HK-2 (cell line): ENCODE data around the gene CSNK1G3.

ENCODE experiments used
- DNase-seq: peaks from one replicate; pipeline ENCODE4 v3.0.0-alpha.2; 2018; ENCODE audit not compliant: unreplicated experiment

The CSNK1G3 gene

GRCh38 chr5:123645024-123645603 lies 133.1 kb downstream of the CSNK1G3 start:
- no peak for DNase-seq

GRCh38 chr5:123647066-123647465 lies 135.1 kb downstream of the CSNK1G3 start:
- no peak for DNase-seq

GRCh38 chr5:123651234-123651633 lies 139.3 kb downstream of the CSNK1G3 start:
- DNase-seq = no peak

DNA sequence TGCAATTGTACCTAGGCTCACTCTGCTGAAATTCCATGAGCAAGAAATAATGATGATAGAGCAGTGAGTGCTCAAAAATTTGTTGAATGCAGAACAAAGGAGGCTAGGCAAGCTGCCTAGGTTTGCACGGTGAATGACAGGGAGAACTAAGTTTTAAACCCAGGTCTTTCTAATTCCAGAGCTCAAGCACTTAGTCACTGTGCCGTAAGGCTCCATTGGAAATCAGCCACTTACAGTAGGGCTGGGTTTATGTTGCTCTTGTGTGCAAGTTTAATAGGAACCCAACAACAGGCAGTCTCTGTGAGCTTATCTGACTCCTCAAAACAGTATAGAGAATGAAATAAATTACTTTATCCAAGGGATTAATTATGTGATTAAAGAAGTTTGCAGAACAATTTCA lies 147.0 kb downstream of the CSNK1G3 start:
- DNase-seq = no peak

DNA sequence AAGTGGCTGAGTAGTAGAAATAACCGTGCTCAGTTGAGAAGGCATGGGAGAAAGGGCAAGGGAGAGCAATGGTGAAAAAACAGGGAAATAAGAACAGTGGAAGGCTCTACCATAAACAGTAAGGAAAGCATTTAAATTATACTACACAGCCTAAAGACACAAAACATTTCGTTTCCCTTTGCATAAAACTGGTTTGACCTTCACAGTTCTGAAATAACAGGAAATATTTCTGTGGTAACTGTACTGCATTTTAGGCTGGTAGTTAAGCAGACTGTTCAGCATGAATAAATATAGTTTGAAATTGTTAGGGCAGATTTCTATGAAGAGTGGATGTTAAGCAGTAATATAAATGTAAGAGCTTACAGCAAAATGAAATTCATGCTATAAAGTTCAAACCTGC lies 147.5 kb downstream of the CSNK1G3 start:
- DNase-seq = no peak

DNA sequence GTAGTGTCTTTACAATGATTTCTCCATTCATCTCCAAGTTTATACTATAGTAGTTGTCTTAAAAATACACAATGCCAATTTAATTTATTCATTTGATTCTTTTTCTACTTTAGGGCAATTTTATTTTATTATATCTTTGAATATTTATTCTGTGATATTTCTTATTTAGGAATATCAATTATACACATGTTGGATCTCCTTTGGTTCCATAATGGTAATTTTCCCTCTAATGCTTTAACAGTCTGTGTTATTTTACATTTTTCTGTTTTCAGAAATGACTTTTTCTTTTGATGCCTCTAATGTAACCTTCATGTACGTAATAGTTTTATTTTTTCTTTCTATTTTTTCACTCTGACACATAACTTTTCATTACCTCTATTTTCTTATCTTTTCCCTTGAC lies 153.0 kb downstream of the CSNK1G3 start:
- DNase-seq = no peak

DNA sequence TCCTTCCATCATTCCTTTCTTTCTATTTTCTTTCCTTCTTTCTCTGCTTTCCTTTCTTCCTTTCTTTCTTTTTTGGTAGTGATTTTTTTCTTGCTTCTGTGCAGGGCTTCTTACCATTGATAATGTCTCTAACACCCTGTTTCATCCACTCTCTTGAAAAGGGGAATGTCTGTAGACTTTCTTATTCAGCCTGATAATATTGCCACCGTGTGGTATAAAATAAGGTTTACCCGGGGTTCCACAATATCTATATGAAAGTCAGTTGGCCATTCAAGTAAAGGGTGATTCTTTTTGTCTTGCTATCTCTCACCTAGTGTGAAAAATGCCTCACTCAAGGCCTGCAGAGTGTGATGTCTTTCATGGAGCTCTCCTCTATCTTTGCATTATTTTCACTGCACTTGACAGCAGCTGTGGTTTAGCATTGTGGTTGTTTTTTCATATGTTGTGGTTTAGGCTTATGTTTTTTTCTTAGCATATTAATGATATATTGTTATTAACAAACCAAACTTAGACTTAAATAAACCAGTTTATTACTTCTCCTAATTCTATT lies 153.9 kb downstream of the CSNK1G3 start:
- DNase-seq = no peak
